Mucosa of descending colon (tissue), 3 donors: ENCODE results near the gene HTRA3. TPM values are rescaled to one million over a fixed set of nuclear protein-coding genes. Genes with fewer than 3 reads are reported as not detected.

ENCODE experiments used
- ATAC-seq: fragments of 200-7000 bp; cut with Tn5 transposase; one replicate; pipeline ENCODE4 v1.9.1; 2020; ENCODE audit warnings: mild to moderate bottlenecking, moderate library complexity
- DNase-seq, 3 donors: peaks; one replicate each; pipeline ENCODE4 v3.0.0-alpha.2; 2020
- H3K36me3 ChIP-seq: fragments of 200-600 bp; one replicate; pipeline ENCODE4 v1.8.0; 2021; ENCODE audit warnings: low read depth, mild to moderate bottlenecking
- H3K4me1 ChIP-seq: fragments of 200-600 bp; one replicate; pipeline ENCODE4 v1.8.0; 2021; ENCODE audit warnings: low read depth, mild to moderate bottlenecking
- H3K4me3 ChIP-seq: fragments of 200-600 bp; one replicate; pipeline ENCODE4 v1.8.0; 2021; ENCODE audit warnings: mild to moderate bottlenecking
- H3K9me3 ChIP-seq: fragments of 200-600 bp; one replicate; pipeline ENCODE4 v1.8.0; 2021; ENCODE audit warnings: mild to moderate bottlenecking
- CTCF ChIP-seq: fragments of 200-600 bp; IDR thresholded peaks from one replicate; pipeline ENCODE4 v1.8.0; 2022; ENCODE audit warnings: antibody characterized with exemption, mild to moderate bottlenecking
- intact Hi-C, 2 donors: fragments of 100-400 bp; cut with DNase I in 1 of 2; cut with micrococcal nuclease in 1 of 2; formaldehyde crosslinking; loops; one replicate each; pipeline versions ENCODE4 v1.11.0 to v1.11.1; 2022; cut with DNase I, micrococcal nuclease
- total RNA-seq, 3 donors: library from RNA; stranded (reverse); fragmentation: NEBNext Ultra II Directional in 2 of 3; extraction: Animal tissue kit (Norgen Biotek cat#: 25700) in 2 of 3; gene quantifications; one replicate each; pipeline versions ENCODE4 v1.2.1 to v1.2.4, GENCODE V29; 2021 to 2023
- donor health status: DM: no; HTN: no; CAD: no; lungs with moderate emphysema.
- donor health status: DM: no; HTN: no; CAD: no.
- donor health status: DM: no; HTN: yes; CAD: no.

HTRA3 gene
- total RNA-seq, 3 donors from 2014 or later, result 2.5 to 18.5 (median 4.2) TPM

- no peak overlapping the region for H3K4me3 ChIP-seq
- H3K4me1 ChIP-seq, result peaks cover 2% of the 10 kb centered on the region
- TF ChIP-seq CTCF, result no peak
- intact Hi-C loops, result no loop called here
- H3K9me3 ChIP-seq, result no peaks in the 10 kb centered on the region
- DNase-seq, result no peak
- no peaks in the 10 kb centered on the region for H3K36me3 ChIP-seq
- ATAC-seq, result no peak
These were observed 35.5 kb downstream of the HTRA3 start for GRCh38 chr4:8304827-8305695.

GRCh38 chr4:8305851-8306471 is 36.4 kb downstream of the HTRA3 start:
- Histone ChIP-seq H3K9me3 (no peaks in the 10 kb centered on the region), H3K4me3 (no peak overlapping the region), H3K36me3 (no peaks in the 10 kb centered on the region), H3K4me1 (peaks cover 2% of the 10 kb centered on the region)
- no peak for DNase-seq
- no peak for ATAC-seq
- TF ChIP-seq CTCF, result no peak
- intact Hi-C loops, result no loop called here

- no peaks in the 10 kb centered on the region for H3K36me3 ChIP-seq
- DNase-seq (no peak), ATAC-seq (no peak)
- H3K4me3 ChIP-seq, result no peak overlapping the region
- H3K4me1 ChIP-seq, result peaks cover 2% of the 10 kb centered on the region
- H3K9me3 ChIP-seq, result no peaks in the 10 kb centered on the region
- intact Hi-C loops, result no loop called here
- TF ChIP-seq CTCF, result no peak
These were observed 37.0 kb downstream of the HTRA3 start for GRCh38 chr4:8306511-8307021.

GRCh38 chr4:8307121-8307520 is 37.6 kb downstream of the HTRA3 start:
- intact Hi-C loops, result no loop called here
- no peak for TF ChIP-seq CTCF

GRCh38 chr4:8307714-8308113 is 38.2 kb downstream of the HTRA3 start:
- ATAC-seq, result no peak

More at GRCh38 chr4:8307121-8307520, 37.6 kb downstream of the HTRA3 start:
- Histone ChIP-seq H3K4me1 (peaks cover 2% of the 10 kb centered on the region), H3K36me3 (no peaks in the 10 kb centered on the region), H3K4me3 (no peak overlapping the region), H3K9me3 (no peaks in the 10 kb centered on the region)
- DNase-seq (no peak), ATAC-seq (no peak)

More at GRCh38 chr4:8307714-8308113, 38.2 kb downstream of the HTRA3 start:
- Histone ChIP-seq H3K4me1 (peaks cover 2% of the 10 kb centered on the region), H3K9me3 (no peaks in the 10 kb centered on the region), H3K36me3 (no peaks in the 10 kb centered on the region), H3K4me3 (no peak overlapping the region)
- no peak for TF ChIP-seq CTCF
- intact Hi-C loops, result no loop called here
- no peak for DNase-seq
